ENCODE results near the gene CBFA2T3. TPM values are rescaled to one million over a fixed set of nuclear protein-coding genes. Genes with fewer than 3 reads are reported as not detected.
"Not testable (repeated sequence)": the region's sequence is repeated elsewhere in the genome, so short reads cannot be mapped to it uniquely, and the experiment has no call there.

The CBFA2T3 gene
- polyA plus RNA-seq, 3 donors from 2014 or later: 0.49 to 0.76 TPM; not detected in 1

DNA sequence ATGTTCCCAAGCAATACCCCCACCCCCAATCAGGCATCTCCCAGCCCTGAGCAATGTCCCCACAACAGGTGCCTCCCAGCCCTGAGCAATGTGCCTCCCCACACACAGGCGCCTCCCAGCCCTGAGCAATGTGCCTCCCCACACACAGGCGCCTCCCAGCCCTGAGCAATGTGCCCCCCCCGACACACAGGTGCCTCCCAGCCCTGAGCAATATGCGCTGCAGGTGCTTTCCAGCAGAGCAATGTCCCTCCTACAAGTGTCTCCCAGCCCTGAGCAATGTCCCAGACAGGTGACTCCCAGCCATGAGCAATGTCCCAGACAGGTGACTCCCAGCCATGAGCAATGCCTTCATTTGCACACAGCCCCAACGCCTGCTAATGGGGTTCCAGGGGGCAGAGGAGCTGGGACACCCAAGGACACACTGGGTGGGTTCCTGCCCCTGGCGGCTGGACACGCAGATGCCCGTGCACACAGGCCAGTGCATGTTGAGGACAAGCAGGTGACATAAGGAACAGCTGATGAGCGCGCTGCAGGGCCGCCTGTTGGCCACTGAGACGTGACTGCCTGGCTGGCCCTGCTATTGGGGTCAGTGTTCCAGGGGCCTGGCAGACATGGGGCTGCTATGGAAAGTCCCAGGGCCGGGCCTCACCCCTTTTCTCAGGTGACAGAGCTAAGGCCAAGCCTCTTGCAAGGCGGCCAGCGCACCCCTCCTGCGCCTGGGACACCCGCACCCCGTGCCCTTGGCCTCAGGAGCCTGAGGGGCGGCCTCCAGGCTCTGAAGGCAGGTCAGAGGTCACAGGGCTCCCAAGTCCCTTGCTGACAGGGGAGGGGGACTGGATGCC, 83.7 kb downstream of the CBFA2T3 start:
- DNase-seq: no peak
- H3K9me3 Mint-ChIP-seq: no peaks in the 10 kb centered on the region
- no peaks in the 10 kb centered on the region for H3K36me3 Mint-ChIP-seq
- peaks cover 0 to 2% (median 0%) of the 10 kb centered on the region in 3 donors for H3K27me3 Mint-ChIP-seq (ENCODE audit: low read depth in 3 of 3)
- H3K4me1 Mint-ChIP-seq: no peaks in the 10 kb centered on the region
- H3K27ac Mint-ChIP-seq: no peak overlapping the region
- no peak overlapping the region for H3K4me3 Mint-ChIP-seq

DNA sequence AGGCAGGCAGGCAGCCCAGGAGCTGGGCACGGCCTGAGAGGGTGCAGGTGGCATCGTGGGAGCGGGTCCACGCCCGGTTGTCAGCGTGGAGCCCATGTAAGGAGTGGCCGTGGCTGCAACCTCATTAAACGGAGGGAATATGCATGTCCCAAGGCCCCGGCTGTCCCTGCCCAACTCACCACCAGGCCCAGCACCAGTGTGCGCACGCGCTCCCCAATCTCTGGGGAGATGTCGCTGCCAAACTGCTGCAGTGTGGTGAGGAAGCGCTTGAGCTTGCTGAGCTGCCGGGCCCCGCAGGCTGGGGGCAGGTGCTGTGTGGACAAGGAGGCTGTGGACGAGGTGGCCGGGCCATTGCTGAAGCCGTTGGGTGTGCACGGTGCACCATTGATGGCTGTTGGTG, 84.9 kb downstream of the CBFA2T3 start:
- peak overlapping the region in 1 of 5 donors; percentile 15 for H3K4me3 Mint-ChIP-seq
- no peak overlapping the region for H3K27ac Mint-ChIP-seq
- no peak for DNase-seq
- no peaks in the 10 kb centered on the region for H3K4me1 Mint-ChIP-seq
- H3K9me3 Mint-ChIP-seq: no peaks in the 10 kb centered on the region
- H3K36me3 Mint-ChIP-seq: no peaks in the 10 kb centered on the region
- peaks cover 0 to 2% (median 0%) of the 10 kb centered on the region in 3 donors for H3K27me3 Mint-ChIP-seq (ENCODE audit: low read depth in 3 of 3)

DNA sequence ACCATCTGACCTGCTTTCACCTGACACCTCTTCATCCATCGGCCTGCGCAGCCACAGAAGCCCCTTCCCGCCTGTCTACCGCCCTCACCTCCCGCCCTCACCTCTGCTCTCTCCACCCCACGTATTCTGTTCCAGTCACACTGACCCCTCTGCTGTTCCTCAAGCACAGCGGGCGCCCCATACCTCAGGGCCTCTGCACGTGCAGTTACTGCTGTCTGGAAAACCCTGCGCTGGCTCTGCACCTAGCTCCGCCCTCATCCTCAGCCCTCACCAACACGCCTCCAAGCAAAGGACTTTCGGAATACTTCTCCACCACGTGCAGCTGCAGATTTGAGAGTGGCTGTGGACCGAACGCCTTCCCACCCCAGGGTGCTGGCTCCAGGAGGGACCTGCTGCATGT, 85.9 kb downstream of the CBFA2T3 start:
- H3K27ac Mint-ChIP-seq: no peak overlapping the region
- DNase-seq: no peak
- H3K9me3 Mint-ChIP-seq: no peaks in the 10 kb centered on the region
- H3K4me3 Mint-ChIP-seq: no peak overlapping the region
- no peaks in the 10 kb centered on the region for H3K36me3 Mint-ChIP-seq
- H3K27me3 Mint-ChIP-seq (ENCODE audit: low read depth in 3 of 3): peaks cover 0 to 2% (median 0%) of the 10 kb centered on the region in 3 donors
- H3K4me1 Mint-ChIP-seq: no peaks in the 10 kb centered on the region

DNA sequence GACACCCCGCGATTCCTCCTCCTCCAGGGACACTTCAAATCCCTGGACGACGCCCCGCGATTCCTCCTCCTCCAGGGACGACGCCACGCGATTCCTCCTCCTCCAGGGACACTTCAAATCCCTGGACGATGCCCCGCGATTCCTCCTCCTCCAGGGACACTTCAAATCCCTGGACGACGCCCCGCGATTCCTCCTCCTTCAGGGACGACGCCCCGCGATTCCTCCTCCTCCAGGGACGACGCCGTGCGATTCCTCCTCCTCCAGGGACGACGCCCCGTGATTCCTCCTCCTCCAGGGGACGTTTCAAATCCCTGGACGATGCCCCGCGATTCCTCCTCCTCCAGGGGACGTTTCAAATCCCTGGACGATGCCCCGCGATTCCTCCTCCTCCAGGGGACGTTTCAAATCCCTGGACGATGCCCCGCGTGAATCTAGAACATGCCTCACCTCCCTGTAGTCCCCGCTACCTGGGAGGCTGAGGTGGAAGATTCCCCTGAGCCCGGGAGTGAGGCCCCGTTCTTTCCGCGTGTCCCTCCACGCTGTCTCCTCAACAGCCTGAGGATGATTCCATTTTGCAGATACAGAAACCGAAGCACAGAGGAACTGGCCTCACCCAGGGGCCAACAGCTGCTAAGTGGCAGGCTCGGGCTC, 87.2 kb downstream of the CBFA2T3 start:
- H3K36me3 Mint-ChIP-seq; H3K27ac Mint-ChIP-seq; H3K4me3 Mint-ChIP-seq; H3K4me1 Mint-ChIP-seq; H3K27me3 Mint-ChIP-seq (ENCODE audit: low read depth in 3 of 3); H3K9me3 Mint-ChIP-seq; DNase-seq: not testable (repeated sequence)

DNA sequence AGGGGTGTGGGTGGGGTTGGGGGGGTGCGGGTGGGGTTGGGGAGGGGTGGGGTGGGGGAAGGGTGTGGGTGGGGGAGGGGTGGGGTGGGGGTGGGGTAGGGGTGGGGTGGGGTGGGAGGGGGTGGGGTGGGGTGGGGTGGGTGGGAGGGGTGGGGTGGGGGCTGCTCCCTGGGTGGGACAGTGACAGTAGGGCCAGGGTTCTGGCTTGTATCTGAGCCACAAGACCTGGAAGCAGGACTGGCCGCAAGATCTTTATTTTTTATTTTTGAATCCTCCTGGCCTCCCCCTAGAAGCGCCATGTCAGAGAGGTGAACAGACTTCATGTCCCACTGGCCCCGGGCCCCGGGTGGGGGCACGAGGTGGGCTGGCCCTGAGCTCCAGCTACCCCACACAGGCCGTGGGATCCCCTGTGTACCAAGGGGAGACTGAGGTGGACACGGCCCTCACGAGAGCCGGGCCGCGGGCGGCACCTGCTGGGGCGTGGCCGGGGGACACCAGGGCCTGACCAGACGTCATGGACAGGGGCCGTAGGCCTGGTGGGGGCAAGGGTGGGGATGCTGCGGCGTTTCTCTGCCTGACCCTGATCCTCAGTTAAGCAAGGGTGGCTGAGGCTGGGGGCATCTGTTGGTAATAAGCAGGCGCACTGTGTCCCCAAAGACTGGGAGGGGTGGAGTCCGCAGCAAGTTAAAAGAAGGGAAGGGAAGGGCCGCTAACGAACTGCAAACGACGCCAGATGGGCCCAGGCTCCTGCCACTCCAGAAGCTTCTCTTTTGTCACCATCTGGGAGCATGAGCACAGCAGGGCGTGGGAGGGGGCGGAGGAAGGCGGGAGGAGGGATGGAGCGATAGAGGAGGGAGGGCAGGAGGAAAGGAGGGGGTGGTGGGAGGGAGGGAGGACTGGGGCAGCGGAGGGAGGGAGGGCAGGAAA, 88.3 kb downstream of the CBFA2T3 start:
- Mint-ChIP-seq H3K9me3 (no peaks in the 10 kb centered on the region), H3K4me1 (no peaks in the 10 kb centered on the region), H3K27ac (no peak overlapping the region), H3K27me3 (ENCODE audit: low read depth in 3 of 3) (peaks cover 0 to 2% (median 0%) of the 10 kb centered on the region in 3 donors), H3K4me3 (no peak overlapping the region), H3K36me3 (no peaks in the 10 kb centered on the region)
- DNase-seq: no peak

DNA sequence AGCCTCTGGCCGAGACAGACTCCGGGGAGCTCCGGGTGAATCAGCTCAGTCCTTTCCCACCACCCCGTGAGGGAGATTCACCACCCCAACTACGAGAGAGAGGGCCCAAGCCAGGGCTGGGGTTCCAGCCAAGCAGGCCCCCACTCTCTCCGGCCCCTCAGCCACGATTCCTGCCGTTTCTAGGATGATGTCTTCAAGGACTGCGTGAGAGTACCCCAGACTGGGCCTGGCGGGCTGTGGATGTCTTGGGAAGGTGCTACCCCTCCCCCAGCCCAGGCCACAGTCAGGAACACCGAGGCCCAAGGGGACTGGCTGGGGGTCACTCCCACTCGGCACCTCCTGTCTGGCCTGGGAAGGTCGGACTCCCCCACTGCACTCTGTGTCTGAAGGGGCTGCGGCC, 89.0 kb downstream of the CBFA2T3 start:
- no peak for DNase-seq
- no peaks in the 10 kb centered on the region for H3K36me3 Mint-ChIP-seq
- no peak overlapping the region for H3K27ac Mint-ChIP-seq
- H3K27me3 Mint-ChIP-seq (ENCODE audit: low read depth in 3 of 3): peaks cover 0 to 2% (median 0%) of the 10 kb centered on the region in 3 donors
- H3K4me1 Mint-ChIP-seq: no peaks in the 10 kb centered on the region
- no peaks in the 10 kb centered on the region for H3K9me3 Mint-ChIP-seq
- H3K4me3 Mint-ChIP-seq: no peak overlapping the region

DNA sequence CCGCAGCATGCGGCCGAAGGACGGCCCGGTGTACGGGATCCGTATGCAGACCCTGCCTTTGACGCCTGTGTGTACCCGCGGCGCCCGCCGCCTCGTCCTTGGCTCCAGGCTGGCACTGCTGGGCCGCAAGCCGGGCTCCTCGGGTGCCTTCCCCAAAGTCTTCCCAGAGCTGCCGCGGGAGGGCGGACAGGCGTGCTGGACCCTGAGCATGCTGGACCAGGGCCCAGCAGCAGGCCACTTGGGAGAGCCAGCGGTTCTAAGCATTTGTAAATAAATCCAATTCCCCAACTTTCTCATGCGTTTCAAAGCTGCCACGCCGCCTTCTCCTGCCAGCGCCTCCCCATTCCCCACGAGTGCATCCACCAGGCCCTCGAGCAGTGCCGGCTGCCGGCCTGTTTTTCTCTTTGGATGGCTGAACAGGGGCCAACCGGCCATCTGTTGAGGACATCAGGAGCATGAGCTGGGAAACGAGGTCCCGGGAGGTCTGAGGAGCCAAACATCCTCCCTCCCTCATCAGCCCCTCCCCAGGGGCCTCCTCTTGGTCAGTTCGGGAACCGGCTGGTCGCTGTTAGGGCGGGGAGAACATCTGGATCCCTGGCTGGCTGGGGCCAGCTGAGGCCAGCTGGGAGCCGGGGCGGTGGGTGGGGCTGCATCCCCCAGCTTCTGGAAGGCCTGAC, 90.0 kb downstream of the CBFA2T3 start:
- H3K9me3 Mint-ChIP-seq: no peaks in the 10 kb centered on the region
- H3K4me1 Mint-ChIP-seq: peaks cover 0 to 3% of the 10 kb centered on the region in 2 donors
- H3K27me3 Mint-ChIP-seq (ENCODE audit: low read depth in 3 of 3): peaks cover 0 to 2% (median 0%) of the 10 kb centered on the region in 3 donors
- no peak overlapping the region for H3K4me3 Mint-ChIP-seq
- no peak for DNase-seq
- no peaks in the 10 kb centered on the region for H3K36me3 Mint-ChIP-seq
- H3K27ac Mint-ChIP-seq: no peak overlapping the region

DNA sequence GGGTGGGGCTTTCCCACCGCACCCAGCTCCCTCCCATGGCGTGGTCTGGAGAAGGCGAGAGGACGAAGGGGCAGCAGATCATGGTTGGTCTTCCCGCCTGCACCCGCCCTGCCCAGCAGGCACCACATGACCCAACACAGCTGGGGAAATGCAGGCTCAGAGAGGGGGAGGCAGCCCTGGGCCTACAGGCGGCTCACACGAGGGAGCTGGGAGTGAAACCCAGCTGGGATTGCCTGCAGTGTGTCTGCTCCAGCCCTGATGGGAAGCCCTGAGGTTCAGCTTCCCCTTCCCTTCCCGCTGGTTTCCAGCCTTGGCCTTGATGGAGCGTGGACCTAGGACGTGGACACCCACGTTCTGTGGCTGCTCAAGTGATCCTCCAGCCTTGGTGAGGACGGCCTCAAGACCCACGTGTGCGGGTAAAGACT, 90.6 kb downstream of the CBFA2T3 start:
- Mint-ChIP-seq H3K4me3 (no peak overlapping the region), H3K4me1 (peaks cover 0 to 3% of the 10 kb centered on the region in 2 donors), H3K36me3 (no peaks in the 10 kb centered on the region), H3K9me3 (no peaks in the 10 kb centered on the region), H3K27me3 (ENCODE audit: low read depth in 3 of 3) (peaks cover 0 to 2% (median 0%) of the 10 kb centered on the region in 3 donors), H3K27ac (no peak overlapping the region)
- no peak for DNase-seq

DNA sequence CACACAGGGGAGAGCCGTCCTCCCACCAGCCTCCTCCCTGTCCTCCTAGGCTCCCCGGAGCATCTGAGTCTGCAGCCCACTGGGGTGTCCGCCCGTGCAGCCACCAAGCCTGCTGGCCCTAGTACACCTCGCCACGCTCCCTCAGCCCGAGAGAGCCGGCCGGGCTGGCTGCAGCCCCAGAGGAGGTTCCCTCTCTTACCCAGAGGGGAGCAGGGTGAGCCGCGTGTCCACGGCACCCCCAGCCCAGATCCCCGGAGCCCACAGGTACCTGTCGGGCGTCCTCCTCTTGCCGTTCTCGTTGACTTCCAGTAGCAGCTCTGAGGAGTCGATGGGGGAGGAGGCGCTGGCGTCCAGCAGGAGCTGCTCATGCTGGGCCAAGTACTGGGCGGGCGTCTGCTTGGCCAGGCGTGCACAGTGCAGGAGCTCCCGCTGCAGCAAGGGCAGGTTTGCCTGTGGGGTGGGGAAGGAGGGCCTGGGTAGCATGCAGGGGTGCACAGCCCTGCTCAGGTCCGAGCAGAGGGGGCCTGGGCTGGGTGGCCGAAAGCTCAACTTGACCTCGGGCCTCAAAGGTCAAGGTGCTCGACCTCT, 91.2 kb downstream of the CBFA2T3 start:
- H3K27ac Mint-ChIP-seq: no peak overlapping the region
- peaks cover 0 to 2% (median 0%) of the 10 kb centered on the region in 3 donors for H3K27me3 Mint-ChIP-seq (ENCODE audit: low read depth in 3 of 3)
- no peak for DNase-seq
- H3K9me3 Mint-ChIP-seq: no peaks in the 10 kb centered on the region
- no peak overlapping the region for H3K4me3 Mint-ChIP-seq
- peaks cover 0 to 3% of the 10 kb centered on the region in 2 donors for H3K4me1 Mint-ChIP-seq
- H3K36me3 Mint-ChIP-seq: no peaks in the 10 kb centered on the region

DNA sequence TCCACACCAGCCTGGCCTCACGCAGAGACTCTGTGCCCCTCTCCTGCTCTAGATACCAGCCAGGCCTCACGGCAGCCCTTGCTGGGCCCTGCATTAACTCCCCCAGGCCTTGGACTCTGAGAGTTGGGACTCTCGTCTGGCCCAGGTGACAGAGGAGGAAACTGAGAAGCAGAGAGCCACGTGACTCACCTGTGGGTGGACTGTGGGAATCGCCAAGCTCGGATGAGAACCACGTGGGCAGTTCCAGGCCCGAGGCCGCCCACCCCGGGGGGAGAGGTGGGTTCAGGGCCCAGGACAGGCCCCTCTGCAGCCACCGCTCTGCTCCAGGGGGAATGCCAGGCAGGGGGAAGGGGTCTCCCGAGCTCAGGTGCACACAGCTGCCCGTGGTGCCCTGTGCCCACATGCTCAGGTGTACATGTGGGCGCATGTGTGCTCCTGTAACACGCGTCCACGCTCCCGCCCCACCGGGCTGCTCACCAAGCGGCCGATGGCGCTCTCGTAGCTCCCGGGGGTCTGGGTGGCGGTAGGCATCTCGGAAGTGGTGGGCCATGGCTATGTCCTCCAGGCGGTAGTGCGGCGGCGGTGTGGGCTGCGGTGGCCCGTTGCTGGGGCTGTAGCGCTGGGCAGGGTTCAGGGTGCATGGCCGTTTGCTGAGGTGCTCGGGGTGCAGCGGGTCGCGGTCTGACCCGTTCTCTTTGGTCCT, 92.3 kb downstream of the CBFA2T3 start:
- DNase-seq: no peak
- Mint-ChIP-seq H3K9me3 (no peaks in the 10 kb centered on the region), H3K36me3 (no peaks in the 10 kb centered on the region), H3K4me3 (no peak overlapping the region), H3K27me3 (ENCODE audit: low read depth in 3 of 3) (no peaks in the 10 kb centered on the region), H3K27ac (no peak overlapping the region), H3K4me1 (peaks cover 0 to 3% of the 10 kb centered on the region in 2 donors)

DNA sequence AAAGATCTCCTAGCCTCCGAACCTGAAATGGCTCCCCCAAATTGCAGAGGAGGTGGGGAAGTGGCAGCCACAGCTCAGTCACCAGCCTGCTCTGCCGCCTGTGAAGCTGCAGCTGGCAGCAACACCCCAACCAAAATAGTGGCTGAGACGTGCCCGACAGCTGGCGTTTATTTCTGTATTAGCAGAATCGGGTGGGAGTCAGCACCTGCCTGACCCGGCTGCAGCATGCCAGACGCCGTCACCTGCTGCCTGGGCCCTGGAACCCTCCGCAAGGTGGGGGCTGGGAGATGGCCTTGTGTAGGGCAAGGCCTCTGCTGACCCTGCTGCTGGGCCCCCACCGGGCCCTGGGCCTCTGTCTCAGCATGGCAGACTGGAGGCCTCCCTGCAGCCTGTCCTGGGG, 93.1 kb downstream of the CBFA2T3 start:
- no peaks in the 10 kb centered on the region for H3K9me3 Mint-ChIP-seq
- H3K27me3 Mint-ChIP-seq (ENCODE audit: low read depth in 3 of 3): no peaks in the 10 kb centered on the region
- no peak for DNase-seq
- peaks cover 0 to 3% of the 10 kb centered on the region in 2 donors for H3K4me1 Mint-ChIP-seq
- no peaks in the 10 kb centered on the region for H3K36me3 Mint-ChIP-seq
- no peak overlapping the region for H3K27ac Mint-ChIP-seq
- no peak overlapping the region for H3K4me3 Mint-ChIP-seq

DNA sequence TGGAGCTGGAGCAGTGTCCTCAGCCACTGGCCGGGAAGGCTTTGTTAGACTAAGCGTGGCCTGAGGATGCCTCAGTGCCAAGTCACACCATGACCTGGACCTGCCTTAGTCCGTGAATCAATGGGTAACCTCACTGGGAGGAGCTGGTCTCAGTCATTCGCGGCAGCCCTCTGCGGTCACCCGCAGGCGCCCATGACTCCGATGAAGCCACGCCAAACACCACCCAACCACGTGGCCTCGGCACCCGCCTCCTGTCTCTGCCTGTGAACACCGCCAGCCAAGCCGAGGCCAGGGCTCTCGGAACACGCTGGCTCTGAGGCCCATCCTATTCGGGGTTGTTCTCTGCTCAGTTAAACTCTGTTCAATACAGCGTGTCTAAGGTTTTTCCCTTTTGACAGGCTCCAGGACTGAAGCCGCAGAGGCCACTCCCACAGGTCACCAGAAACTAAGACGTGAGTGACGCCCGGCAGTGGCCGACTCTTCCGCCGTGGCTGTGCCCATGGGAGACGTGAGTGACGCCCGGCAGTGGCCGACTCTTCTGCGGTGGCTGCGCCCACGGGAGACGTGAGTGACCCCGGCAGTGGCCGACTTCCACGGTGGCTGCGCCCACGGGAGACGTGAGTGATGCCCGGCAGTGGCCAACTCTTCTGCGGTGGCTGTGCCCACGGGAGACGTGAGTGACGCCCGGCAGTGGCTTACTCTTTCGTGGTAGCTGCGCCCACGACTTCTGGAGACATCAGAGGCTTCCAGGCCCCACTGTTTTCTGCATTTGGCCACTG, 93.7 kb downstream of the CBFA2T3 start:
- Mint-ChIP-seq H3K4me1 (peaks cover 0 to 3% of the 10 kb centered on the region in 2 donors), H3K27me3 (ENCODE audit: low read depth in 3 of 3) (no peaks in the 10 kb centered on the region), H3K36me3 (no peaks in the 10 kb centered on the region), H3K9me3 (no peaks in the 10 kb centered on the region), H3K4me3 (no peak overlapping the region), H3K27ac (no peak overlapping the region)
- DNase-seq: no peak

All from immature natural killer cell (primary cell).